Islet of Langerhans (tissue), 1 donor: ENCODE measurements around the gene LRBA.
"Not testable (repeated sequence)": the region's sequence is repeated elsewhere in the genome, so short reads cannot be mapped to it uniquely, and the experiment has no call there.

Experiments
- FAIRE-seq: peaks from one replicate; lab custom pipeline; 2011; peaks lifted over from hg19 to GRCh38; lab: Jason Lieb, UNC

Gene LRBA

GRCh38 chr4:150584111-150584915 is 430.8 kb downstream of the LRBA start:
- peak; percentile 61 for FAIRE-seq

- FAIRE-seq: no peak
Measured at GRCh38 chr4:150583287-150584110, 431.6 kb downstream of the LRBA start.

GRCh38 chr4:150582873-150583286 is 432.2 kb downstream of the LRBA start:
- no peak for FAIRE-seq

- no peak for FAIRE-seq
Measured at GRCh38 chr4:150582146-150582872, 432.8 kb downstream of the LRBA start, which contains the start of gene MAB21L2. TSS of gene MAB21L2 (plus strand) at chr4:150582151. CDS start at chr4:150583030, 879 bp downstream.

- FAIRE-seq: no peak
Measured at GRCh38 chr4:150581641-150582051, 433.4 kb downstream of the LRBA start.

- no peak for FAIRE-seq
Measured at GRCh38 chr4:150581056-150581605, 434.0 kb downstream of the LRBA start.

- FAIRE-seq: no peak
Measured at GRCh38 chr4:150580306-150580705, 434.8 kb downstream of the LRBA start.

- no peak for FAIRE-seq
Measured at GRCh38 chr4:150579551-150580234, 435.4 kb downstream of the LRBA start.

- FAIRE-seq: no peak
Measured at GRCh38 chr4:150578745-150579501, 436.2 kb downstream of the LRBA start.

GRCh38 chr4:150577796-150578195 is 437.3 kb downstream of the LRBA start:
- no peak for FAIRE-seq

- peak; percentile 51 for FAIRE-seq
Measured at GRCh38 chr4:150574678-150575077, 440.4 kb downstream of the LRBA start.

- no peak for FAIRE-seq
Measured at GRCh38 chr4:150573534-150573933, 441.6 kb downstream of the LRBA start.

- FAIRE-seq: no peak
Measured at GRCh38 chr4:150572704-150573504, 442.2 kb downstream of the LRBA start.

- no peak for FAIRE-seq
Measured at GRCh38 chr4:150570862-150571261, 444.2 kb downstream of the LRBA start.

- peak; percentile 68 for FAIRE-seq
Measured at GRCh38 chr4:150569998-150570535, 445.0 kb downstream of the LRBA start.

GRCh38 chr4:150569384-150569987 is 445.6 kb downstream of the LRBA start:
- no peak for FAIRE-seq

- no peak for FAIRE-seq
Measured at GRCh38 chr4:150567070-150567469, 448.0 kb downstream of the LRBA start.

- not testable (repeated sequence) for FAIRE-seq
Measured at GRCh38 chr4:150564967-150565366, 450.1 kb downstream of the LRBA start.

- no peak for FAIRE-seq
Measured at GRCh38 chr4:150562751-150563150, 452.3 kb downstream of the LRBA start.
